AG04450 (cell line): Measurements from ENCODE around the gene CCM2L. TPM values are rescaled to one million over a fixed set of nuclear protein-coding genes. Genes with fewer than 3 reads are reported as not detected.

ENCODE experiments used
- CTCF ChIA-PET: fragments of 300-600, 350-600 bp; formaldehyde crosslinking; extraction: SDS; loops from one replicate; lab custom pipeline; 2022; ENCODE audit warnings: antibody characterized with exemption, inconsistent platforms; lab: Charles Lee
- POLR2A ChIA-PET: fragments of 350-600 bp; formaldehyde crosslinking; extraction: SDS; loops from one replicate; lab custom pipeline; 2021; ENCODE audit warnings: antibody characterized with exemption, inconsistent platforms; lab: Yijun Ruan, JAX
- DNase-seq: peaks from one replicate; pipeline ENCODE4 v3.0.0-alpha.2; 2011; ENCODE audit warnings: low read depth, low spot score
- H3K27ac ChIP-seq: one replicate; pipeline ENCODE4 v1.5.1; 2012; ENCODE audit warnings: low read depth, low read length, control low read depth
- H3K27me3 ChIP-seq: one replicate; pipeline ENCODE4 v1.6.0; 2012; ENCODE audit warnings: low read length; ENCODE audit not compliant: control insufficient read depth, insufficient read depth
- H3K4me3 ChIP-seq: 2 replicates; pipeline ENCODE4 v1.5.1; 2011; ENCODE audit warnings: mild to moderate bottlenecking, low read depth, low read length, control low read depth
- H3K9me3 ChIP-seq: 2 replicates; pipeline ENCODE4 v1.5.1; 2012; ENCODE audit warnings: low read length; ENCODE audit not compliant: control insufficient read depth, insufficient read depth
- polyA minus RNA-seq: library from RNA; depleted of rRNA, polyadenylated mRNA; stranded (reverse); fragments of >200 nt; gene quantifications from 2 replicates; pipeline ENCODE4 v1.2.3, GENCODE V29; 2011; rRNA and poly(A)+ RNA removed
- polyA plus RNA-seq: library from polyadenylated mRNA; depleted of rRNA; stranded (reverse); fragments of >200 nt; gene quantifications from 2 replicates; pipeline ENCODE4 v1.2.3, GENCODE V29; 2011; rRNA removed
- TF ChIP-seq, protein P1 (sequence below): IDR thresholded peaks from 2 replicates; pipeline ENCODE4 v1.5.1; 2011; ENCODE audit warnings: low read depth, low read length, control low read depth, inconsistent platforms

The CCM2L gene
- polyA plus RNA-seq (not detected in 2 replicates), polyA minus RNA-seq (not detected in 2 replicates)

DNA sequence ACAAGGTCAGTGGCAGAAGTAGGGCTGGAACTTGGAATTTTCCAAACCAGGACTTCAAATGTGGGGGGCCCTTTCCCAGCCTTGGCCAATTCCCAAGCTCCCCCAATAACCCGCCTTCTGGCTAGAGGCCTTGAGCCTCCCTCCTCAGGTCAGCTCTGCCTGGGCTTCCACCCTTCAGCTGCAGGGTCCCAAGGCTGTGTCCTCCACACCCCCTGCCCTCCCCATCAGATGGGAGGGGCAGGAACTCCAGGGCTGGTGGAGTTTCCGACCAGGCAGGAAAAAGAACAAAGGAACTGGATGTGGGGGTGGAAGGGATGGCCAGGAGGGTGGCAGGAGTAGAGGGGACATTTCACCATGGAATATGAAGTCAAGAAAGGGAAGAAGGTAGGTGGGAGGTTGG lies at the start of gene CCM2L:
Gene CCM2L, plus strand, starts transcription at position 338 of the 400 bp plus-strand sequence. Its CDS starts 17 bp downstream, at position 355.
- Histone ChIP-seq H3K9me3 (no peaks in the 10 kb centered on the region), H3K27ac (no peak within 1 kb of the TSS), H3K4me3 (no peak within 1 kb of the TSS), H3K27me3 (peaks cover 24% of the 10 kb centered on the region)
- TF ChIP-seq, protein P1, sequence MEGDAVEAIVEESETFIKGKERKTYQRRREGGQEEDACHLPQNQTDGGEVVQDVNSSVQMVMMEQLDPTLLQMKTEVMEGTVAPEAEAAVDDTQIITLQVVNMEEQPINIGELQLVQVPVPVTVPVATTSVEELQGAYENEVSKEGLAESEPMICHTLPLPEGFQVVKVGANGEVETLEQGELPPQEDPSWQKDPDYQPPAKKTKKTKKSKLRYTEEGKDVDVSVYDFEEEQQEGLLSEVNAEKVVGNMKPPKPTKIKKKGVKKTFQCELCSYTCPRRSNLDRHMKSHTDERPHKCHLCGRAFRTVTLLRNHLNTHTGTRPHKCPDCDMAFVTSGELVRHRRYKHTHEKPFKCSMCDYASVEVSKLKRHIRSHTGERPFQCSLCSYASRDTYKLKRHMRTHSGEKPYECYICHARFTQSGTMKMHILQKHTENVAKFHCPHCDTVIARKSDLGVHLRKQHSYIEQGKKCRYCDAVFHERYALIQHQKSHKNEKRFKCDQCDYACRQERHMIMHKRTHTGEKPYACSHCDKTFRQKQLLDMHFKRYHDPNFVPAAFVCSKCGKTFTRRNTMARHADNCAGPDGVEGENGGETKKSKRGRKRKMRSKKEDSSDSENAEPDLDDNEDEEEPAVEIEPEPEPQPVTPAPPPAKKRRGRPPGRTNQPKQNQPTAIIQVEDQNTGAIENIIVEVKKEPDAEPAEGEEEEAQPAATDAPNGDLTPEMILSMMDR = no peak
- no peak for DNase-seq
- ChIA-PET CTCF (no interaction called here), POLR2A (interaction anchor here (0.5 kb wide), 1 partner anchor 59 kb away, joined by 6 read pairs; no protein-coding TSS in a partner anchor)

DNA sequence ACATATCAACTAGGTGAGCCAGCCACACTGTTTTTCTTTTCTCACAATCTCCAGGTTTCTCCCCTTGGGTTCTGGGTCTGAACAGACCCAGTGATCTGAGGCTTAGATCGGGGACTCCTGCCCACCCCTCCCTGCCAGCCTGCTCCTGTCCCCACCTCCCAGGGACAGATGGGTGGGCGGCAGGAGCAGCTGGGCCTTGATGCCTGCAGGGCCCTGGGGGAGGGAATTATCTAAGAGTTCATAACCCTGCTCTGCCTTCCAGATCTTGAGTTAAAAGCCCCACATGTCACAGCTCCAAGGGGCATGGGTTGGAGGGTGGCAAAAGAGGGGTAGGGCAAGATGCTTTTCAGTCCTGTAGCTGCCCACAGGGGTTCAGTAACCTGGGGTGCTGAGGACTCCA lies 47.5 kb upstream of the CCM2L start:
- H3K27me3 ChIP-seq = peaks cover 28% of the 10 kb centered on the region
- H3K27ac ChIP-seq = no peak overlapping the region
- no peak overlapping the region for H3K4me3 ChIP-seq
- DNase-seq = no peak
- ChIA-PET POLR2A (no interaction called here), CTCF (interaction anchor here (1.8 to 2.2 kb wide), 2 partner anchors 10 to 110 kb away, joined by 7 to 16 read pairs; partner anchors contain the start of gene PDRG1)
- H3K9me3 ChIP-seq = no peaks in the 10 kb centered on the region
- TF ChIP-seq, protein P1 = no peak

DNA sequence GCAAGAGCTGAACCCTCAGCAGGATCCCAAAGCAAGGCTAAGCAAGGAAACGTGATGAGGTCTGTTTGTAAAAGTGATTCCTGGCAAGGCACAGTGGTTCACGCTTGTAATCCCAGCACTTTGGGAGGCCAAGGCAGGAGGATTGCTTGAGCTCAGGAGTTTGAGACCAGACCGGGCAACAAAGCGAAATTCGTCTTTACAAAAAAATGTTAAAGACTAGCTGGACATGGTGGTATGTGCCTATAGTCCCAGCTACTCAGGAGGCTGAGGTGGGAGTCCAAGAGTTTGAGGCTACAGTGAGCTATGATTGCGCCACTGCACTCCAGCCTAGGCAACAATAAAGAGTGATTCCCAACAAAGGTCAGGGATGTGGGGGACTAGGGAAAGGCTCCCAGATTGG lies 46.3 kb upstream of the CCM2L start:
- no peak overlapping the region for H3K4me3 ChIP-seq
- H3K9me3 ChIP-seq = no peaks in the 10 kb centered on the region
- DNase-seq = no peak
- H3K27me3 ChIP-seq = peaks cover 29% of the 10 kb centered on the region
- ChIA-PET POLR2A (no interaction called here), CTCF (interaction anchor here (1.8 to 2.2 kb wide), 2 partner anchors 12 to 111 kb away, joined by 7 to 16 read pairs; partner anchors contain the start of gene PDRG1)
- TF ChIP-seq, protein P1 = no peak
- H3K27ac ChIP-seq = no peak overlapping the region

DNA sequence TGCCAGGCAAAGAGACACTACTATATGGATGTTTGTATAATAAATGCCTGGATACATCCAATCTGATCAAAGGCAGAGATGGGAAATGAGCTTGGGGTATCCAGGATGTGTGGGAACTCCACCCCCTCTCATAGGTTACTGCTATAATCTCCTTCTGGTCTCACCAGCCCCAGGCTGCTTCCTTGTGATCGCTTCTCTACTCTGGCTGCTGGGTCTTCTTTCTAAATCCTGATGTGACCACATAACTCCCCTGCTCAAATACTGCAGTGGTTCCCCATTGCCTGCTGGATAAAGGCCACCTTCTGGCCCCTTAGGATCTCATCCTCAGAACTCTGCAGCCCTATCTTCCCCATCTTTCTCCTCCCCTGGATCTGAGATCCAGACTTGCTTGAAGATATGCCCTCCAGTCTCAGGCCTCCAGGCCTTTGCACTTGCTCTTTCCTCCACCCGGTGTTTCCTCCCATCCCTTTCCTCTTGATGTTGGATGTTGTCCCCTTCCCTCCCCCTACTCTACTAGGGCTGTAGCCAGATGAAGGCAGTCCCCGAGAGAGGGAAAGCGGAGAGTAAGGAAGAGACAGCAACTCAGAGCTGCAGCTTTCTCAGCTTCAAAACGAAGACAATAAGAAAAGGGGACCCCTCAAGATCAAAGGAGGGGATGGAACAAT lies 43.1 kb upstream of the CCM2L start:
- Histone ChIP-seq H3K27ac (no peak overlapping the region), H3K4me3 (no peak overlapping the region), H3K9me3 (no peaks in the 10 kb centered on the region), H3K27me3 (peaks cover 30% of the 10 kb centered on the region)
- ChIA-PET CTCF (interaction anchor here (1.1 to 1.6 kb wide), 3 partner anchors 15 to 144 kb away, joined by 3 to 10 read pairs (median 4); partner anchors contain the start of gene PDRG1), POLR2A (no interaction called here)
- TF ChIP-seq, protein P1 = no peak
- no peak for DNase-seq

DNA sequence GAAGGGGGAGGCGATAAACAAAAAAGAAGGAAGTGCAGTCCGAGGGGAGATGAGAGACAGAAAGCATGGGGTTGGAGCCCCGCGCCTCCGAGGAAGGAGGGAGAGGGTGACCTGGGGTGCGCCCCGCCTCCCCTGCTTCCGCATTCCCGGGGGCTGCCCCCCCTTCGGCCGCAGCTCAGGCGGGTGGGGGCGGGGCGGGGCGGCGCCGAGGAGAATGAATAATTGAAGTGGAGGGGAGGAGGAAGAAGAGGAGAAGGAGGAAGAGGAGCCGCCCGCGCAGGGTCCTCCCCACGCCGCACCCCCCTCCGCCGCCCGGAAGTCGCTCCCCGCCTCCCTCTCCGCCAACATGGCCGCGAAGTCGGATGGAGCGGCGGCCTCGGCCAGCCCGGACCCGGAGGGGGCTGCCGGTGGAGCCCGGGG lies 42.4 kb upstream of the CCM2L start, which contains the start of gene XKR7:
Gene XKR7, plus strand, starts transcription at position 322 of the 420 bp plus-strand sequence. Its CDS starts 25 bp downstream, at position 347.
- no peak for DNase-seq
- Histone ChIP-seq H3K9me3 (no peaks in the 10 kb centered on the region), H3K27ac (no peak within 1 kb of the TSS), H3K27me3 (peaks cover 28% of the 10 kb centered on the region), H3K4me3 (no peak within 1 kb of the TSS)
- TF ChIP-seq, protein P1 = no peak
- ChIA-PET CTCF (interaction anchor here (3.1 kb wide), 1 partner anchor 16 kb away, joined by 17 read pairs; the partner anchor contains the start of gene PDRG1), POLR2A (no interaction called here)
